Measurements from ENCODE around the gene CTSS. TPM values are rescaled to one million over a fixed set of nuclear protein-coding genes. Genes with fewer than 3 reads are reported as not detected.
"Not testable (repeated sequence)": the region's sequence is repeated elsewhere in the genome, so short reads cannot be mapped to it uniquely, and the experiment has no call there.

The CTSS gene
- total RNA-seq, 1 experiment from 2014 or later = not detected

- no peak overlapping the region for H2BK12ac ChIP-seq (ENCODE audit: insufficient read length, low read depth, low read length)
- H2AK5ac ChIP-seq (ENCODE audit: insufficient read length, low read length) = no peak overlapping the region
- no peak overlapping the region for H3K9ac ChIP-seq (ENCODE audit: extremely low read depth, insufficient read length, low read length)
- no peak overlapping the region; a peak in 1 of 7 replicates for H3K27ac Mint-ChIP-seq
- H3K4me2 ChIP-seq (ENCODE audit: insufficient read depth, insufficient read length, low read length) = no peak overlapping the region
- no peak overlapping the region for H3K27ac ChIP-seq (ENCODE audit: insufficient read length, low read depth, low read length)
- H2BK15ac ChIP-seq (ENCODE audit: low read depth, low read length) = no peak overlapping the region
- peaks cover 1% of the 10 kb centered on the region in 2 experiments for H3K4me1 Mint-ChIP-seq
- 100% methylated on average over 1 of the region's 11 CpGs for WGBS (ENCODE audit: extremely low coverage, insufficient read length, low lambda C conversion rate)
- peaks cover 0 to 4% of the 10 kb centered on the region in 2 experiments; a peak in 1 of 5 replicates for H3K9me3 Mint-ChIP-seq
- no peak overlapping the region for H4K91ac ChIP-seq (ENCODE audit: insufficient read length, low read depth, low read length)
- no peak overlapping the region for H2BK20ac ChIP-seq (ENCODE audit: low read depth, low read length, poor library complexity, severe bottlenecking)
- H3K56ac ChIP-seq (ENCODE audit: insufficient read length, low read depth, low read length) = no peak overlapping the region
- H2BK120ac ChIP-seq (ENCODE audit: low read depth, low read length, poor library complexity, severe bottlenecking) = no peak overlapping the region
- H3K79me2 ChIP-seq (ENCODE audit: insufficient read depth, low read length) = no peaks in the 10 kb centered on the region
- H2BK5ac ChIP-seq (ENCODE audit: insufficient read length, low read length) = no peak overlapping the region
- H3K27me3 Mint-ChIP-seq (ENCODE audit: low read depth) = no peaks in the 10 kb centered on the region
- H3K23ac ChIP-seq (ENCODE audit: insufficient read length, low read depth, low read length) = no peak overlapping the region
- H3T11ph ChIP-seq (ENCODE audit: low read length) = no peak overlapping the region
- no peak overlapping the region for H4K5ac ChIP-seq (ENCODE audit: insufficient read length, low read depth, low read length)
- H3K79me1 ChIP-seq (ENCODE audit: insufficient read depth, low read depth, low read length, poor library complexity, severe bottlenecking) = no peaks in the 10 kb centered on the region
- H4K8ac ChIP-seq (replicated peaks; ENCODE audit: insufficient read length, low read depth, low read length) = no peak overlapping the region
- H3K14ac ChIP-seq (ENCODE audit: insufficient read depth, low read length) = no peak overlapping the region
- no peak overlapping the region for H3K18ac ChIP-seq (ENCODE audit: insufficient read length, low read depth, low read length)
- no peaks in the 10 kb centered on the region for H4K20me1 ChIP-seq (ENCODE audit: control insufficient read depth, insufficient read depth, insufficient read length)
- H3K4ac ChIP-seq (ENCODE audit: low read depth, low read length) = no peak overlapping the region
- no peak for DNase-seq
- no peaks in the 10 kb centered on the region for H3K27me3 ChIP-seq (ENCODE audit: insufficient read depth, low read length)
- H2AFZ ChIP-seq (ENCODE audit: low read length) = no peak overlapping the region
- H3K4me3 Mint-ChIP-seq = no peak overlapping the region
- no peaks in the 10 kb centered on the region for H3K4me1 ChIP-seq (ENCODE audit: insufficient read depth, low read length)
- no peaks in the 10 kb centered on the region for H3K9me3 ChIP-seq (ENCODE audit: control insufficient read depth, low read depth, low read length)
- TF ChIP-seq CTCF (conservative IDR thresholded peaks at IDR 0.05) = no peak
- no peaks in the 10 kb centered on the region for H3K23me2 ChIP-seq (ENCODE audit: insufficient read length, low read depth, low read length, poor library complexity, severe bottlenecking)
- H3K36me3 Mint-ChIP-seq (ENCODE audit: insufficient read depth in 1 of 3, low read depth in 3 of 3) = 0 out of 7 replicates have a peak, but pooled peaks cover 0 to 1% (median 0%) of the 10 kb centered on the region in 3 experiments
Observed at GRCh38 chr1:150718225-150718891, 47.2 kb downstream of the CTSS start.

- H3K4me1 Mint-ChIP-seq; H2BK120ac ChIP-seq (ENCODE audit: low read depth, low read length, poor library complexity, severe bottlenecking); H4K91ac ChIP-seq (ENCODE audit: insufficient read length, low read depth, low read length); H3K4ac ChIP-seq (ENCODE audit: low read depth, low read length); H4K8ac ChIP-seq (replicated peaks; ENCODE audit: insufficient read length, low read depth, low read length); H3T11ph ChIP-seq (ENCODE audit: low read length); H3K27me3 ChIP-seq (ENCODE audit: insufficient read depth, low read length); H3K14ac ChIP-seq (ENCODE audit: insufficient read depth, low read length); H3K9ac ChIP-seq (ENCODE audit: extremely low read depth, insufficient read length, low read length); H2BK20ac ChIP-seq (ENCODE audit: low read depth, low read length, poor library complexity, severe bottlenecking); H3K9me3 Mint-ChIP-seq; H3K79me2 ChIP-seq (ENCODE audit: insufficient read depth, low read length); H3K79me1 ChIP-seq (ENCODE audit: insufficient read depth, low read depth, low read length, poor library complexity, severe bottlenecking); H3K9me3 ChIP-seq (ENCODE audit: control insufficient read depth, low read depth, low read length); H4K20me1 ChIP-seq (ENCODE audit: control insufficient read depth, insufficient read depth, insufficient read length); H3K36me3 Mint-ChIP-seq (ENCODE audit: insufficient read depth in 1 of 3, low read depth in 3 of 3); H2AFZ ChIP-seq (ENCODE audit: low read length); H2BK12ac ChIP-seq (ENCODE audit: insufficient read length, low read depth, low read length); H3K4me3 Mint-ChIP-seq; H3K27ac Mint-ChIP-seq; H3K4me1 ChIP-seq (ENCODE audit: insufficient read depth, low read length); H3K27me3 Mint-ChIP-seq (ENCODE audit: low read depth); H4K5ac ChIP-seq (ENCODE audit: insufficient read length, low read depth, low read length); H3K18ac ChIP-seq (ENCODE audit: insufficient read length, low read depth, low read length); H3K56ac ChIP-seq (ENCODE audit: insufficient read length, low read depth, low read length); H2AK5ac ChIP-seq (ENCODE audit: insufficient read length, low read length); H2BK5ac ChIP-seq (ENCODE audit: insufficient read length, low read length); DNase-seq; H3K23me2 ChIP-seq (ENCODE audit: insufficient read length, low read depth, low read length, poor library complexity, severe bottlenecking); H3K27ac ChIP-seq (ENCODE audit: insufficient read length, low read depth, low read length); H2BK15ac ChIP-seq (ENCODE audit: low read depth, low read length); H3K23ac ChIP-seq (ENCODE audit: insufficient read length, low read depth, low read length); H3K4me2 ChIP-seq (ENCODE audit: insufficient read depth, insufficient read length, low read length): not testable (repeated sequence)
- no CpG with 5 or more reads among the region's 1 CpG for WGBS (ENCODE audit: extremely low coverage, insufficient read length, low lambda C conversion rate)
Observed at GRCh38 chr1:150709031-150709430, 56.5 kb downstream of the CTSS start.
